ENCODE data around the gene MARCHF10. TPM values are rescaled to one million over a fixed set of nuclear protein-coding genes. Genes with fewer than 3 reads are reported as not detected.

Gene MARCHF10
- total and polyA plus RNA-seq, 2 donors = 0.14 to 1.1 TPM

DNA sequence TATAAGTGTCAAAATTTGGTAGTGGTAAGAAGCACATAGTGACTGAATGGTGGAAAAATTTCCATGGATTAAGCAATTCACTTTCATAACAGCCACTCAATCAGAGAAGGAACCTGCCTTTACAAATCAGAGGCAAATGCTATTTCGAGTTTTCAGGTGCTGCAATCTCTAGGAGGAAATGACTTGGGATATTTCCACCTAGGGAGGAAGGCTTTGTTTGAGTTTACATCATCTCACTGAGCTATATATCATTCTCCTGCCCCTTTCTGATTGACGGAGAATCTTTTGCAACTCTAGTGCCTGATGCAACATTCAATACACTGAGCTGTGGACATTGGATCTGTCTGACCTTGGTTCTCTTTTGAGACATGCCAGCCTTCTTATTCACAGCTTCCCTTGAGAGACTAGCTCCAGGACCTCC, 26.3 kb downstream of the MARCHF10 start:
- no peak for DNase-seq (ENCODE audit: low read depth in 6 of 9, low spot score in 9 of 9)
- Histone ChIP-seq H3K27ac (ENCODE audit: low read depth in 1 of 2, low read length in 1 of 2) (no peak overlapping the region), H3K4me3 (ENCODE audit: low read length in 2 of 2) (no peak overlapping the region)

DNA sequence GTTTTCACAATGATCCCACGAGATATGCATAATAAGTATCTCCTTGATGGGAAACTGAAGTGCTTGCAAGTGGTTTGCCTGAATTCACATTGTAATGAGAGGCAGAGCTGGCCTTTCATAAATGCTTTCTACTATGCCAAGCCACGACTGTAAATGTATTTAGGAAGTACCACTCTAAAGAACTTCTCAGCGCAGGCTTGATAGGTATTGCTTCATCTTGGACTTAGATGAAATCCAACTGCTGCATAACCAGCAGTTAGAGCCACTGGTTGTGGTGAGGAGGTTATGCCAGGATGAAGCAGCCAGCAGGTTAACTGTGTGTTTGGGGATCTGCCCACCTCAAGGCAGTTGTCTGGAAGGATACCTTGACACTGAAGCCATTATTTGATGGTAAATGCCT, 26.8 kb downstream of the MARCHF10 start:
- H3K9me3 ChIP-seq (ENCODE audit: control insufficient read depth in 2 of 2, insufficient read depth in 1 of 2, low read length in 1 of 2) = no peaks in the 10 kb centered on the region
- no peaks in the 10 kb centered on the region for H3K27me3 ChIP-seq (ENCODE audit: control insufficient read depth in 2 of 2, insufficient read depth in 1 of 2, low read length in 1 of 2)
- no peak overlapping the region for H3K4me3 ChIP-seq (ENCODE audit: low read length in 2 of 2)
- no peaks in the 10 kb centered on the region for H3K36me3 ChIP-seq (ENCODE audit: control insufficient read depth in 2 of 2, insufficient read depth in 2 of 2, low read length in 1 of 2)
- WGBS = 84% methylated on average over 3 of the region's 3 CpGs
- H3K27ac ChIP-seq (ENCODE audit: low read depth in 1 of 2, low read length in 1 of 2) = no peak overlapping the region
- DNase-seq (ENCODE audit: low read depth in 6 of 9, low spot score in 9 of 9) = no peak
- H3K4me1 ChIP-seq (ENCODE audit: control insufficient read depth in 2 of 2, insufficient read depth in 2 of 2, low read length in 2 of 2) = no peaks in the 10 kb centered on the region

More for the DNA sequence above, 26.3 kb downstream of the MARCHF10 start:
- Histone ChIP-seq H3K9me3 (ENCODE audit: control insufficient read depth in 2 of 2, insufficient read depth in 1 of 2, low read length in 1 of 2) (no peaks in the 10 kb centered on the region), H3K4me1 (ENCODE audit: control insufficient read depth in 2 of 2, insufficient read depth in 2 of 2, low read length in 2 of 2) (no peaks in the 10 kb centered on the region), H3K27me3 (ENCODE audit: control insufficient read depth in 2 of 2, insufficient read depth in 1 of 2, low read length in 1 of 2) (no peaks in the 10 kb centered on the region), H3K36me3 (ENCODE audit: control insufficient read depth in 2 of 2, insufficient read depth in 2 of 2, low read length in 1 of 2) (no peaks in the 10 kb centered on the region)
- 85% methylated on average over 2 of the region's 2 CpGs for WGBS

DNA sequence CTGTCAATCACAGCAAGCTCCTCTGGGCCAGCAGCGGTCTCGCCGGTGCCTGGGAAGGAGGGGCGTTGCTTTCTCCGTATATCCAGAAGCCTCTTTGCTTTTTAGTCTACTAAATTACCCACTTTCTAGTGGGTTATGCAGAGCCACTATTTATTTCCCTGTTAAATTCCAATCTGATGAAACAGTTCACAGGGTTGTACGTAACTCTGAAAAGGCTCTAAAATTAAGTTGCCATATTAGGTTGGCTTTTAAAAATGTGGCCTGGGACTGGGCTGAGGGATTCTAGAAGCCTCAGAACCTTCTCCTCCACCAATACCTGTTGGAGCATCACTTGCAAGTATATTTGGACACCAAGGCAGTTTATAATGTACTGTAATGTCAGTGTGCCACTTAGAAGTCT, 27.2 kb downstream of the MARCHF10 start:
- Histone ChIP-seq H3K4me3 (ENCODE audit: low read length in 2 of 2) (no peak overlapping the region), H3K27ac (ENCODE audit: low read depth in 1 of 2, low read length in 1 of 2) (no peak overlapping the region), H3K9me3 (ENCODE audit: control insufficient read depth in 2 of 2, insufficient read depth in 1 of 2, low read length in 1 of 2) (no peaks in the 10 kb centered on the region), H3K4me1 (ENCODE audit: control insufficient read depth in 2 of 2, insufficient read depth in 2 of 2, low read length in 2 of 2) (no peaks in the 10 kb centered on the region), H3K36me3 (ENCODE audit: control insufficient read depth in 2 of 2, insufficient read depth in 2 of 2, low read length in 1 of 2) (no peaks in the 10 kb centered on the region), H3K27me3 (ENCODE audit: control insufficient read depth in 2 of 2, insufficient read depth in 1 of 2, low read length in 1 of 2) (no peaks in the 10 kb centered on the region)
- no peak for DNase-seq (ENCODE audit: low read depth in 6 of 9, low spot score in 9 of 9)
- WGBS = 97% methylated on average over 6 of the region's 6 CpGs

DNA sequence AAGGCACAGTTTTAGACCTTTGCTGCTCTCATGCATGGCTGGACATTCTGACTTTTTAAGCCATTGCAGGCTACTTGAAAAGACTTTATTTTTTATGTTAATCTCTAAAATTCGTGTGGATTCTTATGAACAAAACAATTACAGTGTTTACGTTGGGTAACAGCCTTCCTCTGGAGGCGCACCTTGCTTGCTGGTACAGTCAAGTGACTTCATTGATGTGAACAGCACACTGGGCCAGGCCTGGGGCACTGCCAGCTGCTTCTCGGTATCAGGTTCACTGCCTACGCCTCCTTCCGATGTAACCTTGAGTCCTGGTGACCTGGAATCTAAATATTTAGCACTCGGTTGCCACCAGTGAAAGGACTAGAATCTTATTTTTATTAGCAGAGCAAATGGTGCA, 27.8 kb downstream of the MARCHF10 start:
- 93% methylated on average over 7 of the region's 7 CpGs for whole genome bisulfite sequencing
- no peak for DNase-seq (ENCODE audit: low read depth in 6 of 9, low spot score in 9 of 9)
- no peak overlapping the region for H3K27ac ChIP-seq (ENCODE audit: low read depth in 1 of 2, low read length in 1 of 2)
- H3K4me3 ChIP-seq (ENCODE audit: low read length in 2 of 2) = no peak overlapping the region
- no peaks in the 10 kb centered on the region for H3K27me3 ChIP-seq (ENCODE audit: control insufficient read depth in 2 of 2, insufficient read depth in 1 of 2, low read length in 1 of 2)
- H3K4me1 ChIP-seq (ENCODE audit: control insufficient read depth in 2 of 2, insufficient read depth in 2 of 2, low read length in 2 of 2) = no peaks in the 10 kb centered on the region
- no peaks in the 10 kb centered on the region for H3K9me3 ChIP-seq (ENCODE audit: control insufficient read depth in 2 of 2, insufficient read depth in 1 of 2, low read length in 1 of 2)
- H3K36me3 ChIP-seq (ENCODE audit: control insufficient read depth in 2 of 2, insufficient read depth in 2 of 2, low read length in 1 of 2) = no peaks in the 10 kb centered on the region

DNA sequence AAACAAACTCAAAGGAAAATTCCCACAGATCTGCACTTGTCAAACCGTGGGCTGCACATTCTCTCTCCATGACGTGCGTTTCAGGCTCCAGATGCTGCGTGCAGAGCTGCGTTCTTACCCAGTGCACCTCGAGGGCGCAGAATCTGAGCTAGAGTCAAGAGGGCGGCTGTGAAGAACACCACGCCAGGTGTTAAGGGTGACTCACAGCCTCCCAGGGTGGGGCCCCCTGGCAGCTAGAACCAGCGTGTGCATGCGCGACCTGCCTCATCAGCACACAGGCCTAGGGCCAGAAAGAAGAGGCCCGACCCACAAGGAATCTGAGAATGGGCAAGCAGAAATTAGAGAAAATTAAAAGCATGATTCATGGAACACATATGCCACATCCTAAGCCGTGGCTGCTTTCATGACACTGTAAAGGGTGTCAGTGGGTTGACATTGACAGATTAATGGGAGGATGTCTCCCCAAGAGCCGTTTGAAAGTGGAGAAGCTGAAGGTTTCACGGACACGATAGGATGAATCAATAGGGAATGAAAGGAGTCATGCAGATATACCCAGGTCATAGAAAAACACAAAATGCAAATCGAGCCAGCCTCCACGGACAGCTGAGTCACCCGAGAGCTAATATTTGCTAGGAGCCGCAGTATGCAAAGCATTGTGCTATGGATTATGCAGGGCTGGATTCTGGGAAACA, 29.0 kb downstream of the MARCHF10 start:
- H3K4me1 ChIP-seq (ENCODE audit: control insufficient read depth in 2 of 2, insufficient read depth in 2 of 2, low read length in 2 of 2) = no peaks in the 10 kb centered on the region
- peak overlapping the region in 1 of 2 donors; percentile 52 for H3K27ac ChIP-seq (ENCODE audit: low read depth in 1 of 2, low read length in 1 of 2)
- no peaks in the 10 kb centered on the region for H3K27me3 ChIP-seq (ENCODE audit: control insufficient read depth in 2 of 2, insufficient read depth in 1 of 2, low read length in 1 of 2)
- no peaks in the 10 kb centered on the region for H3K36me3 ChIP-seq (ENCODE audit: control insufficient read depth in 2 of 2, insufficient read depth in 2 of 2, low read length in 1 of 2)
- H3K9me3 ChIP-seq (ENCODE audit: control insufficient read depth in 2 of 2, insufficient read depth in 1 of 2, low read length in 1 of 2) = no peaks in the 10 kb centered on the region
- peak in 1 of 9 donors; percentile 9 for DNase-seq (ENCODE audit: low read depth in 6 of 9, low spot score in 9 of 9)
- 94% methylated on average over 21 of the region's 21 CpGs for WGBS
- H3K4me3 ChIP-seq (ENCODE audit: low read length in 2 of 2) = no peak overlapping the region

DNA sequence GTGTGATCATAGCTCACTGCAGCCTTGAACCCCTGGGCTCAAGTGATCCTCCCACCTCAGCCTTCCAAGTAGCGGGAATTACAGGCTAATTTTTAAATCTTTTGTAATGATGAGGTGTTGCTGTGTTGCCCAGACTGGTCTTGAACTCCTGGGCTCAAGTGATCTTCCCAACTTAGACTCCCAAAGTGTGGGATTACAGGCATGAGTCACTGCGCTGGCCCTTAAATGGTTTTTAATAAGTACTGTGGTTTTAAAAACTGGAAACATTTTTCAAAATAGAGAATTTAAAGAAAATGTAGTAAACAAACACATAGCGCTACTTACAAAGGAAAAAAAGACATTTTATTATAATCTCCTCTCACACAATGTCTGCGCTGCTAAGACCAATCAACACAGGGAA, 32.2 kb downstream of the MARCHF10 start:
- WGBS = 98% methylated on average over 4 of the region's 4 CpGs
- H3K4me3 ChIP-seq (ENCODE audit: low read length in 2 of 2) = no peak overlapping the region
- no peaks in the 10 kb centered on the region for H3K9me3 ChIP-seq (ENCODE audit: control insufficient read depth in 2 of 2, insufficient read depth in 1 of 2, low read length in 1 of 2)
- no peaks in the 10 kb centered on the region for H3K4me1 ChIP-seq (ENCODE audit: control insufficient read depth in 2 of 2, insufficient read depth in 2 of 2, low read length in 2 of 2)
- no peaks in the 10 kb centered on the region for H3K27me3 ChIP-seq (ENCODE audit: control insufficient read depth in 2 of 2, insufficient read depth in 1 of 2, low read length in 1 of 2)
- DNase-seq (ENCODE audit: low read depth in 6 of 9, low spot score in 9 of 9) = no peak
- H3K36me3 ChIP-seq (ENCODE audit: control insufficient read depth in 2 of 2, insufficient read depth in 2 of 2, low read length in 1 of 2) = no peaks in the 10 kb centered on the region
- H3K27ac ChIP-seq (ENCODE audit: low read depth in 1 of 2, low read length in 1 of 2) = no peak overlapping the region

DNA sequence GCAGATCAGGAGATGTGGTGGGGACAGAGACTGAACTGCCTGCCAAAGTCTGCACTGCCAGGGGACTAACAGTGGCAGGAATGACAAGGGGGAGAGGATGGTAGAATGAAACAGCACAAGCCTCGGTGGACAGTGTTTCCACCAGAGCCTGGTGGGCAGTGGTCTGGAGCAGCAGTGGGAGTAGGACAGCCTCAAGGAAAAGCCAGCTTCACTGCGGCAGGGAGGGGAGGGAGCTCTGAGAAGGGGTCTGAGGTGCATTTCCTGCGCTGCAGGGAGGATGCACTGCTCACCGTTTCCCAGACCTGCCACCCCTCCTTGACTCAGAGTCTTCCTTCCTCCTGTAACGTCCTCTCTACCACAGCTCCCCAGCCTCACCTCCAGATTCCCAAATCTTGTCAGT, 33.8 kb downstream of the MARCHF10 start:
- Histone ChIP-seq H3K27me3 (ENCODE audit: control insufficient read depth in 2 of 2, insufficient read depth in 1 of 2, low read length in 1 of 2) (no peaks in the 10 kb centered on the region), H3K9me3 (ENCODE audit: control insufficient read depth in 2 of 2, insufficient read depth in 1 of 2, low read length in 1 of 2) (no peaks in the 10 kb centered on the region), H3K4me3 (ENCODE audit: low read length in 2 of 2) (no peak overlapping the region), H3K36me3 (ENCODE audit: control insufficient read depth in 2 of 2, insufficient read depth in 2 of 2, low read length in 1 of 2) (no peaks in the 10 kb centered on the region), H3K27ac (ENCODE audit: low read depth in 1 of 2, low read length in 1 of 2) (no peak overlapping the region), H3K4me1 (ENCODE audit: control insufficient read depth in 2 of 2, insufficient read depth in 2 of 2, low read length in 2 of 2) (no peaks in the 10 kb centered on the region)
- 74% methylated on average over 5 of the region's 5 CpGs for WGBS
- no peak for DNase-seq (ENCODE audit: low read depth in 6 of 9, low spot score in 9 of 9)

DNA sequence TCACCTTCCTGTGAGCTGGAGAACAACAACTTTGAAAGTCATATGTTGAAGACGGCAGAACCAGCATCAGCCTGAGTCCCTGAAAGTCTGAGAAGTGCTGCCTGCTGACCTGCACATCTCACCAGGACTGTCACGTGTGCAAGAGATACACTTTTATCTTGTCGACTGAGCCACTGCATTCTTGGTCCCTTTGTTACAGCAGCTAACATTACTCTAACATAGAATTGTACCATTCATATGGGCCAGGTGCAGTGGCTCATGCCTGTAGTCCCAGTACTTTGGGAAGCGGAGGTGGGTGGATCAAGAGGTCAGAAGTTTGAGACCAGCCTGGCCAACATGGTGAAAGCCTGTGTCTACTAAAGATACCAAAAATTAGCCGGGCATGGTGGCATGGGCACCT, 40.1 kb downstream of the MARCHF10 start:
- DNase-seq (ENCODE audit: low read depth in 6 of 9, low spot score in 9 of 9) = no peak
- Histone ChIP-seq H3K9me3 (ENCODE audit: control insufficient read depth in 2 of 2, insufficient read depth in 1 of 2, low read length in 1 of 2) (no peaks in the 10 kb centered on the region), H3K4me3 (ENCODE audit: low read length in 2 of 2) (no peak overlapping the region), H3K36me3 (ENCODE audit: control insufficient read depth in 2 of 2, insufficient read depth in 2 of 2, low read length in 1 of 2) (no peaks in the 10 kb centered on the region), H3K4me1 (ENCODE audit: control insufficient read depth in 2 of 2, insufficient read depth in 2 of 2, low read length in 2 of 2) (no peaks in the 10 kb centered on the region), H3K27ac (ENCODE audit: low read depth in 1 of 2, low read length in 1 of 2) (no peak overlapping the region), H3K27me3 (ENCODE audit: control insufficient read depth in 2 of 2, insufficient read depth in 1 of 2, low read length in 1 of 2) (no peaks in the 10 kb centered on the region)
- whole genome bisulfite sequencing = 96% methylated on average over 5 of the region's 5 CpGs

DNA sequence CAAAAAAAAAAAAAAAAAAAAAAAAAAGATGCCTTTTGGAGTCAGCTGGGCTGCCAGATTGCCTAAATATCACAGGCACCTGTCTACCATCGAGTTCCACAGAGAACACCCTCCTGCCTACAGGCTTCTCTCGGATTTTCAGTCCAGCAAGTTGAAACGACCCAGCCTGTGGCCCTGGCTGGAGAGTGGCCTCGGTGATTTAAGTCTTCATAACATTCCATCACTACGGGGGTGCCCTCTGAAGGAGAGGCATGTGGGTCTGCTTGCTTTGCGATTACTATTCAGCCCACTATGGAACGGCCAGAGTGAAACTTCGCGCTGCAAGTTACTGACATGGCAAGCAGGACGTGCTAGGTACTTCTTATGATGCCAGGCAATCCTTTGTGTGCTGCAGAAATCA, 42.8 kb downstream of the MARCHF10 start:
- no peak overlapping the region for H3K27ac ChIP-seq (ENCODE audit: low read depth in 1 of 2, low read length in 1 of 2)
- no peaks in the 10 kb centered on the region for H3K9me3 ChIP-seq (ENCODE audit: control insufficient read depth in 2 of 2, insufficient read depth in 1 of 2, low read length in 1 of 2)
- WGBS = 93% methylated on average over 10 of the region's 10 CpGs
- H3K27me3 ChIP-seq (ENCODE audit: control insufficient read depth in 2 of 2, insufficient read depth in 1 of 2, low read length in 1 of 2) = no peaks in the 10 kb centered on the region
- no peaks in the 10 kb centered on the region for H3K36me3 ChIP-seq (ENCODE audit: control insufficient read depth in 2 of 2, insufficient read depth in 2 of 2, low read length in 1 of 2)
- no peaks in the 10 kb centered on the region for H3K4me1 ChIP-seq (ENCODE audit: control insufficient read depth in 2 of 2, insufficient read depth in 2 of 2, low read length in 2 of 2)
- DNase-seq (ENCODE audit: low read depth in 6 of 9, low spot score in 9 of 9) = no peak
- H3K4me3 ChIP-seq (ENCODE audit: low read length in 2 of 2) = no peak overlapping the region

Measured in thymus (tissue), 11 donors.